Measurements from ENCODE around the gene MTHFR.

Gene MTHFR

DNA sequence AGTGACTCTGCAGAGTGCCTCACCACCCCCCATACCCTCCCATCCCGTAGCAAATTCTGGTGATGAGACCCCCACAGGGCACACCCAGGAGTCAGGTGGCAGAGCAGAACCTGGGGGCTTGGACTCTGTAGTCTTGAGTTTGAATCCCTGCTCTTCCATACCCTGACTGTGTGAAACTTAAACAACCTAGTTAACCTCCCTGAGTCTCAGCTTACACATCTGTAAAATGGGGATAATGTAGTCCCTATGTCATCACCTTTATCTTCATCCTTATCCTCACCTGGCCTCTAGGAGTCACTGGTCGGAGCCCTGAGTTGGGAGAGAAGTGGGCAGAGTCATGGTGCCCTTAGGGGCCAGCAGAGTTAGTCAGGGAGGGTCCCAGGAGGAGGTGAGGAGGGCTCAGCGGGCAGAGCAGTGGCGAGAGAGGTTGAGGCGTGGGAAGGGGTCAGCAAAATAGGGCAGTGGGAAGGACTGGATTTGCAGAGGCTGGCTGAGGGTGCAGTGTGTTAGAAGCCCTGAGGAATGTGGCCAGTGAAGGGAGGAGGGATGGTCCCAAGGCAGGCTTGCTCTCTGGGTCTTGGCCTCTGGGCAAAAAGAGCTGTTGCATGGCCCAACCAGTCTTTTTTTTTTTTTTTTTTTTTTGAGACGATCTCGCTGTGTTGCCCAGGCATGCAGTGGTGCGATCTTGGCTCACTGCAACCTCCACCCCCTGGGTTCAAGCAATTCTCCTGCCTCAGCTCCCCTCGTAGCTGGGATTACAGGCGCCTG is 25.2 kb downstream of the MTHFR start:
- no peak for DNase-seq

DNA sequence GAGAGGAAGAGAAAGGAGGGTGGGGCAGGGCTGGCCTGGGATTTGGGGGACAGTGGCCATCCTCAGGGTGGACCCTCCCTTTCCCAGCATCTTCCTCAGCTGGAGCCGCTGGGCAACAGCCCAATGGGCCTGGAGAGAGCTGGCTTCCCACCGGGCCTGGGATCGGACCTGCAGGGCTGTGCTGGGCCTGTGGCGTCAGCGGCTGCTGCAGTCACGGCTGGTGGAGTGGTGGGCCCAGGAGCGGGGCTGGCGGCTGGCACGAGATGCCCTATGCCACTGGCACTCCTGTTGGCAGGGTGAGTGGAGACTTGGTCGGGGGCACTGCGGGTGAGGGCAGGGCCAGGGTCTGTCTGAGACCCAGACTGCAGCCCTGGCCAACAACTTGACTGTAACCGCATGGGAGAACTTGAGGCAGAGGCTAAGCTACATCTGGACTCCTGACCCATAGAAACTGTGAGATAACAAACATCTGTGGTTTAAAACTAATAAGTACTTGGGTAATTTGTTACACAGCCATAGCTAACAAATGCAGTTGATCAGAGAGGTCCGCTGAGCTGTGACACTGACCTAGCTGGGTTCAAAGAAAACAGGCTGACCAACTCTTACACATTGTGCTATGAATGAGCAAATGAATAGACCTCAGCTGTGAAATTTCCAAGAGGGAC is 25.9 kb downstream of the MTHFR start:
- DNase-seq, result no peak

DNA sequence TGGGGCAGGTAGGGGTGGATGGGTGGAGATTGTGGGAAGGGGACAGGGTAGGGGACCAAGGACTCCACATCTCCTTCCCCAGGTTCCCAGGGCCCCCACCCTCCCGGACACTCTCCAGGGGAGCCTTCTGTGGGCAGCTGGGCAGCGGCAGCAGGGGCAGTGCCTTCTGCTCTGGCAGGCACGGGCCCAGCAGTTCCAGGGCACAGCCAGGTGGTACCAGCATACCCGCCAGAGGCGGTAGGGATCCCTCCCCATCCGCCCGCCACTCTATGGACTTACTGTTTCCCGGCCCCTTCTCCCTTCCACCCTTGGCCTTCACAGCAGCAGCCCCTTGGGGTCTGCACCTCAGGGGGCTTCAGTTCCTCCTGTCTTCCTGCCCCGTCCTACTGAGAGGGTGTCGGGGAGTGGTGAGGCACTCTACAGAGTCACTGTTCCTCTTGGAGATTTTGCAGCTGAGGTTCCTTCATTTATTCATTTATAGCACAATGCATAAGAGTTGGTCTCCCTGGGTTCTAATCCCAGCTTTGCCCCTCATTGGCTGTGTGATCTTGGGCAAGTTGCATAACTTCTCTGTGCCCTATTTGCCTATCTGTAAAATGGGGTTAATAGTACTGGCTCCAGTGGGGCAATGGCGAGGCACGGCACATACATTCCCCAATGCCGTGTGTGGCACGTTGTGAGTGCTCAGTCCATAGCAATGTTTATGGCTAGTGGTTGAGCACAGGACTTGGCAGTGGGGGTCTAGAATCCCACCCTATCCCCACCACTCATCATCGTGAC is 26.7 kb downstream of the MTHFR start:
- DNase-seq, result no peak

DNA sequence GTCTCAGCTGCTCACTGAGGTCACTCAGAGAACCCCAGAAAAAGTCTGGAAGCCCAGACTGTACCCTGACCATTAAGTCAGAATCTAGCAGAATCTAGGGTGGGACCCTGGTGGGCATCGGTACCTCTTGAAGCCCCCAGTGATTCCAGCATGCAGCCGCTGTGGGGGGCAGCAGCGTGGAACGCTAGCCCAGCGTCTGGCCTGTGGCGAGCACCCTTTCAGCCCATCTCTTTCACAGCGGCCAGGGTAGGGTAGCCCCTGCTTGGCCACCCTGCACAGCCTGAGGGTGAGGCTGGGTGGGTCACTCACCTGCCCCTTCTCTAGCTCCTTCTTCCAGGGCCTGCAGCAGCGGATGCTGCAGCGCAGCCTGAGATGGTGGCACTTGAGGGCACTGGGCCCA is 27.4 kb downstream of the MTHFR start:
- DNase-seq, result no peak

DNA sequence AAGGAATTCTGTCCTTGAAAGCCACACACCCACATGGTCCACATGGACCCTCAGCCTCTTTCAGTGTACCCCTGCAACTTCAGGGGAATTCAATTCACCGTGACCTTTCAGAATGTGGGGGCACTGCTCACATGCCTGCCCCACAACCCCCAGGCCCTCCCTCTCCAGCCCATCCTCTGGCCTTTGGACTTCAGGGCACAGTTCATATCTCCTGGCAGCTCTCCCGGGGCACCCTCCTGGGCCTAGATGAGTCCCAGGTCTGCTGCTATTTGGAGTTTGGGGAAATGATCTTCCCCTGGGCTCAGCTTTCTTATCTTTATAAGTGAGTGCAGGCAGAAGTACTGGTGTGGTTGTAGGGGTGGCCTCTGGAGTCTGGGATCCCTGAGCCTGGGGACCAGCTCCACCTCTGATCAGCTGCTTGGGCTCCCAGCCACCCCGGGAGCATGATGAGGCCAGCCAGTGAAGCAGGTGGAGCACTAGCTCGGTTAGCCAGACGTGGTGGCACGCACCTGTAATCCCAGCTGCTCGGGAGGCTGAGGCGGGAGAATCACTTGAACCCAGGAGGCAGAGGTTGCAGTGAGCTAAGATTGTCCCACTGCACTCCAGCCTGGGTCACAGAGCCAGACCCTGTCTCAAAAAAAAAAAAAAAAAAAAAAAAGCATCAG is 28.0 kb downstream of the MTHFR start:
- DNase-seq, result no peak

DNA sequence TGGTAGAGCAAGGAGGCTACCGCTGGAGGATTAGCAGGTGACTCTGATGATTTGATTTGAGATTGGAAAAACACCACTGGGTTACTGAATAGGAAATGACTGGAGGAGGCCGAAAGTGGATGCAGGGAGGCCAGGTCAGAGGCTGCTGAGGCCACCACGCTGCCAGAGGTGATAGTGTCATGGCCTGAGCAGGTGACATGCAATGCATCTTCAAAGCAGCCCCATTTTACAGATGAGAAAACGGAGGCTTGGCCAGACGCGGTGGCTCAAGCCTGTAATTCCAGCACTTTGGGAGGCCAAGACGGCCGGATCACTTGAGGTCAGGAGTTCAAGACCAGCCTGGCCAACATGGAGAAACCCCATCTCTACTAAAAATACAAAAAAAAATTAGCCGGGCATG is 31.0 kb downstream of the MTHFR start:
- no peak for DNase-seq

DNA sequence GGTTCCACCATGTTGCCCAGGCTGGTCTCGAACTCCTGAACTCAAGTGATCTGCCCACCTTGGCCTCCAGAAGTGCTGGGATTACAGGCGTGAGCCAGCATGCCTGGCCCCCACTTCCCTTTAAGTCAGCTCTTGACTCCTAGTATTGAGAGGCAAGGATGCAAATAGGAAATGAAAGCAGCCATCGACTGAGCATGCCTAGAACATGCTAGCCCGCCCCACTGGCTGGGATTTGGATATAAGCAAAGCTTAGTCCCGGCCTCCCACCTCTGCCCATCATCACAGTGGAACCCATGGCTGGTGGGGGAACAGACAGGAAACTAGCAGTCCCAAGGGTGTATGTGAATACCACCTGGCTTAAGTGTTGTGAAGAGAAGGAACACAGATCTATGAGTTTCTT is 33.3 kb downstream of the MTHFR start:
- DNase-seq, result no peak

DNA sequence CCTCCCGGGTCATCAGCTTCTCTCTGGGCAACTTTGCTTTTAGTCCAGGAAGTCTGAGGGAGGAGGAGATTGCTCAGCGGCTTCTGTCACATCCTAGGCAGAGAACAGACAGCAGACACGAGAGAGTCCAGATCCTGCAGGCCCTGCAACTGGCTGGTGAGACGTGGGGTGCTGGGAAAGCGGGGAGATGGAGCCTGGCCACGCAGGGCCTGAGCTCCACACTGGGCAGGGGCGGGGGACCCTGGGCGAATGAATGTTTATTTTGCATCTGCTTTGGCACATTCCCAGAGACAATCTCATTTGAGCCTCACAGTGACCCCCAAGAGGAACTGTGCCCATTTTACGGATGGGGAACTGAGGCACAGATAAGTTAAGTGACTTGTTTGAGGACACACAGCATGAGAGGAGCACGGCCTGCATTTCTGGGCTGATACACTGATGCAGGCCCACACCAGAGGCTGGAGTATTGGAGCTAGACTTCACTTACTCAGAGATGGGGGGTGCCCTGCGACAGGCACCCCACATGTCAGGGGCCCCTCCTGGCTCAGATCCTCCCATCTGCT is 34.2 kb downstream of the MTHFR start:
- no peak for DNase-seq

DNA sequence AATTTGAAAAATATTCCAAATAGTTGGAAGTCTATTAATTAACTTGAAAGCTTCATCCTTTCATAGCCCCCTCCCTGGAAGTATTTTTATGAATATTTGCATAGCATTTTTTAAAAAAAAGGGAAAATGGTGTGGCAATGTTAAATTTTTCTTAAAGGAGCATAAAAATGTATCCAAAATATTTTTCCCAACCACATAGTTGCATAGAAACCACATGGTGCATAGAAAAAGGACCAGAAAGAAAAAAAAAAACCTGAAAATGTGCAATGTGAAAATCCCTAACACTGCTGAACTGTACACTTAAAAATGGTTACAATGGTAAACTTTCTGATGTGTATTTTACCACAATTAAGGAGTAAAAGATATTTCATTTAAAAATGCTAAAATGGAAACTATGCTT is 35.8 kb downstream of the MTHFR start:
- DNase-seq, result no peak

DNA sequence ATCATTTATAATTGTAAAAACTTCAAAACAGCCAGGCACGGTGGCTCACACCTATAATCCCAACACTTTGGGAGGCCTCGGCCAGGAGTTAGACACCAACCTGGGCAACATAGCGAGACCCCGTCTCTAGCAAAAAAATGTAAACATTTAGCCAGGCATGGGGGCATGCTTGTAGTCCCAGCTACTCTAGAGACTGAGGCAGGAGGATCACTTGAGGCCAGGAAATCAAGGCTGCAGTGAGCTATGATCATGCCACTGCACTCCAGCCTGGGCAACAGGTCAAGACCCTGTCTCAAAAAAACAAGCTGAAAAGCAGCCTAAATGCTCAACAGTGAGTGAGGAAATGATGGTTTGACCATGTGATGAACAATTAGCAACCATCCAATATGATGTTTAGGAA is 36.5 kb downstream of the MTHFR start:
- no peak for DNase-seq

DNA sequence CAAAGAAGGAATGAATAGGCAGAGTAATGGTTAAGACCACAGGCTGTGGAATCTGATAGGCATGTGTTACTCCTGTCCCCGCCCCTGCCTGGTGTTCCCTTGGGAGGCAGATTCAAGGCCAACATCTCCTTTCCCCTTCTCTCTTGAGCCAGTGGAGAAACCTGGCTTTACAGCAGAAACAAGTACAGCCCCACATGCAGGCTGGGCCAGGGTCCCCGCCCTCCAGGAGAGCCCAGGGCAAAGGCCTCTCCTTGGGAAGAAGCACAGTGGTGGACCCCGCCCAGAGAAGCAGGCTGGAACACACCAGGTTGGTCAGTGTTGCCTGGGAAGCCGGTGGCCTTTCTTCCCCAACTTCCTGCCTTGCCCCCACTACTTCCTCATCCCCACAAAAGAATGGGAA is 36.9 kb downstream of the MTHFR start:
- DNase-seq, result no peak

DNA sequence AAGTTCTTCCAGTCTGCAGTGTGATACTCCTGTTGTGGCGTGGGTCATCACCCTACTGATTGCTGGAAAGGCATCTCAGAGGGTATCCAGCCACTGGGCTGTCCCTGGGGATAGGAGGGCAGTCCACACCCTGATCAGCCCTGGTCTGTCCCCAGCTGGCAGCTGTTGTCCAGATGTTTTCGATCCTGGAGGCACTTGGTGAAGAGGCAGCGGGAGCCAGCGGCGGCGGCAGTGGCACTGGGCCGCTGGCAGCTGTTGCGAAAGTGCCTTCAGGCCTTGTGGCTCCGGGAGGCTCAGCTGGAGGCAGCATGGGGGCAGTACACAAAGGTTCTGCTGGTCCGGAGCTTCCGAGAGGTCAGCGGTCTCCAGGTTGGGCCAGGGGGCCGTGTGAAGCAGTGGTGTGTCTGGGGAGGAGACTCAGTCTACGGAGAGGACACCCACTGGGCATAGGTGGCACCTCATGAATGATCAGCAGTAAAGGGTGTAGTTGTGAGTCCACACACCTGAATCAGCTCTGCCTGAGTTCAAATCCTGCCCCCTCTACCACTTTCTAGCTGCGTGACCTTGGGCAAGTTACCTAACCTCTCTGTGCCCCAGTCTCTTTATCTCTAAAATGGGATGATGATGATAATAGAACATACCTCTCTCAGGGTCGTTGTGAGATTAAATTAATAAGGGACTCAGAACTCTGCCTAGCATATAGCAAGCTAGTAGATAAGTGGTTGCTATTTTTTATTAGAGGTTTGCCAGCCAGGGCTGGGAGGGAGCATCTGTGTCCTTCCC is 37.7 kb downstream of the MTHFR start:
- DNase-seq, result no peak

DNA sequence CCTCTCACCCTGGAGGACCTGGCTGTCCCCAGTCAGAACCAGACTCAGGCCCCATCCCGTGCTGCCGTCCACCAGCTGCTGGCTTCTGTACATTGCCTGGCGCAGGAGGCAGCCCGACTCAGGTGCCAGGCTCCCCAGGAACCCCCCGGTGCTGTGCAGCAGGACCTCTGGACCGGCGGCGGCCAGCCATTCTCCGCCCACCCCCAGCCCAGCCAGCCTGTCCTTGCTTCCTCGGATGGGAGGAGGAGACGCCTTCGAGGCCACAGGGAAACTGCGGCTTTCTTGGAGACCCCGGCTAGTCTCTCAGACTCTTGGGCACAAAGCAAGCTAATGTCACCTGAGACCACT is 39.4 kb downstream of the MTHFR start:
- DNase-seq, result no peak

DNA sequence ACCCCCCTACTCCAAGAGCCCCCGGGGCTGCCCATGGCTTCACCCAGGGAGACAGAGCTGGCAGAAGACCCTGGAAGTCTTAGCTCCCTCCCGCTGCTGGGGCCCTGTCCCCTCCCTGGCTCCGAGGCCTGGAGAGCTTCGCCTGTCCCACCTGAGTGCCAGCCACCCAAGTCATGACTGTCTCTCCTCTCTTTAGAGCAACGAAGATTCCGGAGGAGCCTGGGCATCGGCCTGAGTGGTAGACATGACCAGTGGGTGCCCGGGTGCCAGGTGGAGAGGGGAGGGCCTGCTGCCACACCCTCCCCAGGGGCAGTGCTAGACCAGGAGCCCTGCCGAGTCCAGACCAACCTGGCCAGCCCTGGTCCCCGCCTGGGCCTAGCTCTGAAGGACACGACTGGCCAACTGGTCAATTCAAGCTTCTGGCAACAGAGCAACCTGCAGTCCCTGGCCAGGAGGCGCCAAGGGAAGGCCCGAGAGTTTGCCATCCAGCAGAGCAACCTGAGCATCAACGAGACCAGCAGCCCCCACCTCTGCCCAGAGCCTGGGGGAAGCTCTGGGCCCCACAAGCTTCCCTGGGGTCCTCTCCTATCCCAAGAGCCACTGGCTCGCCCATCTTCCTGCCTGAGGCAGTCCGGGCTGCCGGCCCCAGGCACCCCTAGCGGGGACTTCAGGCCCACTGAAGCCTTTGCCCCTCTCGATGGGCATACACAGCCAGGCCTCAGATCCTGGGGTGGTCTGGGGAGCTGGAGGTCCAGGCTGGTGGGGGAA is 39.9 kb downstream of the MTHFR start:
- DNase-seq, result no peak

DNA sequence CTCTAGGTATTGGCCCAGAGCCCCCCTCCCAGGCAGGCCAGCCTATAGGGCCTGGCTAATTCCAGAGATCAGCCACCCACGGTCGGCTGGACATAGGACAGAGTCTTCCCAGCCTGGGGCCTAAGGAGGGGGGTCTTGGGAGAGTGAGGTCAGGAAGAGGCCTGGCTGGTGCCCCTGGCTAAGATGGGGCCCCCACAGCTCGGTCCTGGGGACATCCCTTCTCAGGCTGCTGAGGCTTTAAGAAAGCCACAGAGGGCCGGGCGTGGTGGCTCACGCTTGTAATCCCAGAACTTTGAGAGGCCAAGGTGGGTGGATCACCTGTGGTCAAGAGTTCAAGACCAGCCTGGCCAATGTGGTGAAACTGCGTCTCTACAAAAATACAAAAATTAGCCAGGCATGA is 41.2 kb downstream of the MTHFR start:
- no peak for DNase-seq

DNA sequence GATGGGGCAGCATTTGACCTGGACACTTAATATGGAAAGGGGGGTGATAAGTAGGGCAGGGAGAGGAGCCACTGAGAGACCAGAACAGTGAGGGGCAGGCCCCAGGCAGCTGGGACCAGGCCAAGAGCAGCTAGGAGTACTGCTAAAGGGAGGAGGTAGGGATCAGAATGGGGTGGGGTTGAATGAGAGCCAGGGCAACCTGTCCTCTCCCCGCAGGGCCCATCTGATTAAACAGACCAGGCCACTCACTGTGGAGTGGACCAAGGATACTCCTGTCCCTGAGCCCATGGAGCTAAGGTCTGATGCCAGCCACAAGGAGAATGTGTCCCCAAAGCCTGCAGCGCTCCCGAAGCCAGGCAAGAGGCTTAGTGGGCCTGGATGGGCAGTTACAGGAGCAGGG is 41.6 kb downstream of the MTHFR start:
- no peak for DNase-seq

DNA sequence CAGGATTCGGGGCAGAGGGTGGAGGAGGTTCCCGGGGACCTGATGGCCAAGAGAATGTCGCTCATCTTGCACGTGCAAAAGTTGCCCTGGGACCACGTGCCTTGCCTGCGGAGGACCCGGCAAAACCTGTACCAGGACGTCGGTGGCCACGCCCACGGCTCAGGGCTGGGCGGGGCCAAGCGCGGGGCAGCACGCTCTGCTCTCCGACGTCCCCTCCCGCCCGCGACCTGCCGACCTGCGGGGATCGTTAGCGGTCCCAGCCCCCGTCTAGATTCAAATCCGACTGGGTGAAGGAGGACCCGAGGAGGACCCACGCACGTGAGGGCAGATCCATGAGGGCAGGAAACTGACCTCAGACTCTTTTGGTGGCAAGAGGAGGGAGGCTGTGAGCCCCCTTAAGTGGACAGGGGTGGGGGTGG is 43.8 kb downstream of the MTHFR start, which contains the start of gene C1orf167:
TSS of gene C1orf167 (plus strand) at position 206 of the 419 bp plus-strand sequence. CDS start 2,208 bp downstream, outside the sequence.
- DNase-seq, result peak; percentile 12

DNA sequence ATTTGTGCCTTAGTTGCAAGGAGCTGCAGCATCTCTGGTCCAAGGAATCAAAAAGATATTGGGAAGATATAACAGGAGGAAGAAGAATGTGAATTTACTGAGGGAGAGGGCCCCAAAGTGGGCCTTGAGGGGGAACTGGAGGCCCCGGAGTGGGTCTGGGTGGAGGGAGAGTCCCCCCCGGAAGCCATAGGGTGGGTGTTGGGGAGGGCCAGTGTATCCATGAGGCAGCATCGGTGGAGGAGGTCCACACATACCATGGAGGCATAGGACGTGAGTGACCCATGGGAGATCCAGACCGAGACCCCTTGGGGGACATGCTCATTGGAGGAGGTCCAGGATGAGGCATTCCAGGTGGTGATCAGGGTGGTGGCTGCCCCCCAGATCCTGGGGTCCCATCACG is 44.5 kb downstream of the MTHFR start:
- no peak for DNase-seq

DNA sequence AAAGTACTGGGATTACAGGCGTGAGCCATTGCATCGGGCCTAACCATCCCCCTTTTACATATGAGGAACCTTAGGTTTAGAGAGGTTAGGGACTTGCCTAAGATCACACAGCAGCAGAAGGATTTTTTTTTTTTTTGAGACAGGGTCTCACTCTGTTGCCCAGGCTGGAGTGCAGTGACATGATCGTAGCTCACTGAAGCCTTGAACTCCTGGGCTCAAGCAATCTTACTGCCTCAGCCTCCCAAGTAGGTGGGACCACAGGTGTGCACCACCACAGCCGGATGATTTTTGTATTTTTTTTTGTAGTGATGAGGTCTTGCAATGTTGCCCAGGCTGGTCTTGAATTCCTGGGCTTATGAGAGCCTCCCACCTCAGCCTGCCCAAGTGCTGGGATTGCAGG is 46.0 kb downstream of the MTHFR start:
- DNase-seq, result no peak

DNA sequence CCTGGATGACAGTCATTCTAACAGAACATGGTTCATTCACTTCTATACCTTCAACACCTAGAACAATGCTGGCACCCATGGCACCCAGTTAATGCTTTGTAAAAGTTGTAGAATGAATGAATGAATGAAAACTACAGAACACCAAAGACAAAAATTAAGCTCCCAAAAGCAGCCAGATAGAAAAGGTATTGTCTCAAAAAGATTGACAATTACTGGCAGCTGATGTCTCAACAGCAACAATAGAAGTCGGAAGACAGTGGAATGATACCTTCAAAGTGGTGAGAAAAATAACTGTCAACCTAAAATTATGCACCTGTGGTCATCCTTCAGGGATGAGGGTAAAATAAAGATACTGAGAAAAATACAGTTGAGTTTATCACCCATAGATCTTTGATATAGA is 48.7 kb downstream of the MTHFR start:
- DNase-seq, result no peak

DNA sequence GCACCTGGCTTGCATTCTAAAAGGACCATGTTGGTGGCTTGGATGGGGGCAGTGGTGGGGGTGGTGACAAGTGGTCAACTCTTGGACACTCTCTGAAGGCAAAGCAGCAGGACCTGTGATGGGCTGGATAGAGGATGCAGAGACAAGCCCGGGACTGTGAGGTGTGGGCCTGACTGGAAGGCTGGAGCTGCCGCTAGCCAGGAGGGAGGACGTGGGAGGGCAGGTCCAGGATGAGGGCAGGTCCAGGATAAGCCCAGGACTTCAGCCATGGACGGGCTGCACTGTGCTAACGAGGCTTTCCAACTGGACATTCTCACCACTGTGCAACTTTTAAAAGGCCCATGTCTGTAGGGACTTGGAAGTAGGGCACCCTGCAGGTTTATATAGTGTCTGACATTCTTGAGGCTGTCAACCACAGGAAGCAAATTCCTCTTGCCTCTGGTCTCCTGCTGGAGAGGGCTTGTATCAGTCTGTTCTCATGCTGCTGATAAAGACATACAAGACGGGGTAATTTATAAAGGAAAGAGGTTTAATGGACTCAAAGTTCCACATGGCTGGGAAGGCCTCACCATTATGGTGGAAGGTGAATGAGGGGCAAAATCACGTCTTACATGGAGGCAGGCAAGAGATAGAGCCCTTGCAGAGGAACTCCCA is 52.1 kb downstream of the MTHFR start:
- DNase-seq, result no peak
